HepG2 (cell line): ENCODE measurements around the gene KRT81. TPM values are rescaled to one million over a fixed set of nuclear protein-coding genes. Genes with fewer than 3 reads are reported as not detected.
"Not testable (repeated sequence)": the region's sequence is repeated elsewhere in the genome, so short reads cannot be mapped to it uniquely, and the experiment has no call there.

ENCODE experiments used
- ATAC-seq: fragments of 200-7000 bp; cut with Tn5 transposase; 3 replicates; pipeline ENCODE4 v1.9.1; 2020; ENCODE audit warnings: mild to moderate bottlenecking, moderate library complexity
- BruUV-seq: library from RNA; stranded (reverse); fragments of 400-500 nt; replicated peaks from 2 replicates; lab custom pipeline; 2021; lab: Mats Ljungman, UMichigan
- CTCF ChIA-PET: fragments of 300-600 bp; formaldehyde crosslinking; extraction: SDS; loops from one replicate; lab custom pipeline; 2021; ENCODE audit warnings: low total read pairs, inconsistent platforms, low intra/inter-chr PET ratio; lab: Yijun Ruan, JAX
- POLR2A ChIA-PET: fragments of 350-600 bp; sonication (Branson Sonifier 250); formaldehyde crosslinking; loops from one replicate; lab custom pipeline; 2020; ENCODE audit warnings: antibody characterized with exemption, inconsistent platforms; lab: Yijun Ruan, JAX
- DNase-seq: peaks from one replicate; pipeline ENCODE4 v3.0.0-alpha.2; 2015; ENCODE audit warnings: low spot score
- FAIRE-seq: peaks from 3 replicates; lab custom pipeline; 2011; peaks lifted over from hg19 to GRCh38; lab: Jason Lieb, UNC
- H2AFZ ChIP-seq: one replicate; pipeline ENCODE4 v1.6.1; 2011; ENCODE audit warnings: low read length, inconsistent platforms
- H3K27ac ChIP-seq: fragments of 300-600 bp; 3 replicates; pipeline ENCODE4 v1.8.0; 2011; ENCODE audit warnings: mixed run types, mild to moderate bottlenecking, mixed read lengths, low read length, inconsistent platforms; ENCODE audit not compliant: insufficient read depth; ENCODE audit errors: extremely low read length
- H3K27me3 ChIP-seq, 2 experiments: fragments of 200-600 bp in 1 of 2; 2 replicates in 1 of 2; 3 replicates in 1 of 2; pipeline versions ENCODE4 v1.6.0 to v1.8.0; 2011; ENCODE audit warnings: low read length in 2 of 2, mild to moderate bottlenecking in 2 of 2, moderate library complexity in 2 of 2, inconsistent platforms in 1 of 2; ENCODE audit not compliant: insufficient read depth in 2 of 2, control insufficient read depth in 1 of 2
- H3K36me3 ChIP-seq, 2 experiments: fragments of 200-600 bp in 1 of 2; replicated peaks in 1 of 2; 2 replicates in 1 of 2; 3 replicates in 1 of 2; pipeline versions ENCODE4 v1.5.1 to v1.8.0; 2011; ENCODE audit warnings: low read length in 2 of 2, inconsistent platforms in 1 of 2; ENCODE audit not compliant: insufficient read depth in 2 of 2, control insufficient read depth in 1 of 2
- H3K4me1 ChIP-seq: 2 replicates; pipeline ENCODE4 v1.5.1; 2012; ENCODE audit warnings: low read length, inconsistent platforms; ENCODE audit not compliant: insufficient read depth
- H3K4me2 ChIP-seq: 2 replicates; pipeline ENCODE4 v1.6.0; 2011; ENCODE audit warnings: low read depth, low read length, inconsistent platforms
- H3K4me3 ChIP-seq, 3 experiments: fragments of 200-600 bp in 1 of 3; sonication (generic), shearing (Covaris generic) in 1 of 3; replicated peaks in 1 of 3; 2 replicates each; pipeline ENCODE4 v1.5.1; 2011 to 2016; ENCODE audit warnings: low read length in 3 of 3, inconsistent platforms in 2 of 3, low read depth in 2 of 3, mild to moderate bottlenecking in 2 of 3, control low read depth in 1 of 3, mixed read lengths in 1 of 3; ENCODE audit not compliant: insufficient read depth in 1 of 3
- H3K79me2 ChIP-seq: one replicate; pipeline ENCODE4 v1.6.1; 2011; ENCODE audit warnings: low read length, inconsistent platforms; ENCODE audit not compliant: insufficient read depth
- H3K9ac ChIP-seq: 2 replicates; pipeline ENCODE4 v1.6.0; 2011; ENCODE audit warnings: mild to moderate bottlenecking, low read depth, low read length, inconsistent platforms; ENCODE audit not compliant: insufficient read depth
- H3K9me3 ChIP-seq: 2 replicates; pipeline ENCODE4 v1.5.1; 2012; ENCODE audit warnings: mild to moderate bottlenecking, low read length
- H4K20me1 ChIP-seq: 2 replicates; pipeline ENCODE4 v1.6.0; 2011; ENCODE audit warnings: inconsistent platforms, mild to moderate bottlenecking, low read length, moderate library complexity; ENCODE audit not compliant: insufficient read depth
- PBX3 ChIP-seq: sonication (generic); formaldehyde crosslinking; IDR thresholded peaks from 2 replicates; pipeline ENCODE4 v1.8.1; 2023; ENCODE audit warnings: missing genetic modification reagents, inconsistent platforms, borderline replicate concordance
- XBP1 ChIP-seq: sonication (generic); formaldehyde crosslinking; IDR thresholded peaks from 2 replicates; pipeline ENCODE4 v1.5.0; 2020; ENCODE audit warnings: missing genetic modification reagents
- ZNF101 ChIP-seq: sonication (generic); formaldehyde crosslinking; IDR thresholded peaks from 2 replicates; pipeline ENCODE4 v1.4.0; 2020; ENCODE audit warnings: mild to moderate bottlenecking, low read depth, missing genetic modification reagents, borderline replicate concordance
- WGBS: methylation state at CpG from one replicate; pipeline ENCODE4 v1.1.6; 2017; ENCODE audit warnings: low lambda C conversion rate; 5-methylcytosine and 5-hydroxymethylcytosine counted together
- in situ Hi-C: cut with HindIII; loops from 2 replicates; pipeline ENCODE4 v1.10.0; 2017; ENCODE audit warnings: low pct_unique_long_range_greater_than_20kb; ENCODE audit not compliant: extremely low pct_ligation_motif_present
- intact Hi-C: fragments of 100-400 bp; cut with micrococcal nuclease; formaldehyde crosslinking; loops from one replicate; pipeline ENCODE4 v1.10.0; 2022; ENCODE audit not compliant: unreplicated experiment
- polyA plus RNA-seq, 8 experiments: library from polyadenylated mRNA; depleted of rRNA in 3 of 8; stranded (reverse) in 7 of 8; unstranded in 1 of 8; fragments of >200 nt; fragmentation: Illumina TruSeq in 4 of 8; extraction: Trizol in 4 of 8; gene quantifications; 2 replicates each; pipeline versions ENCODE4 v1.2.1 to v1.2.3, GENCODE V29; 2011 to 2016; ENCODE audit warnings: low read depth in 4 of 8, missing spikeins in 1 of 8, mixed read lengths in 1 of 8; ENCODE audit not compliant: insufficient read depth in 1 of 8
- total RNA-seq, 5 experiments: library from RNA; depleted of rRNA; stranded (reverse); fragments of >200 nt; fragmentation: Illumina TruSeq; extraction: Trizol; gene quantifications; 2 replicates each; pipeline ENCODE4 v1.2.3, GENCODE V29; 2016; ENCODE audit warnings: low read depth in 1 of 5
- TF ChIP-seq, protein P1 (sequence below): sonication (generic); formaldehyde crosslinking; IDR thresholded peaks from 2 replicates; pipeline ENCODE4 v1.5.0; 2020; ENCODE audit warnings: mild to moderate bottlenecking, missing genetic modification reagents, moderate library complexity

KRT81 gene
- total and polyA plus RNA-seq, 2 of the 13 experiments (the other 11 are each of a cell fraction or from before 2014, with no cell fraction given): not detected

- H4K20me1 ChIP-seq: no peaks in the 10 kb centered on the region
- FAIRE-seq: no peak
- H3K4me1 ChIP-seq: peaks cover 11% of the 10 kb centered on the region; the same call in 1 of the 2 replicates
- TF ChIP-seq ZNF101 (CRISPR knock-in tag) (no peak), XBP1 (no peak), PBX3 (CRISPR knock-in tag) (no peak)
- TF ChIP-seq, protein P1, sequence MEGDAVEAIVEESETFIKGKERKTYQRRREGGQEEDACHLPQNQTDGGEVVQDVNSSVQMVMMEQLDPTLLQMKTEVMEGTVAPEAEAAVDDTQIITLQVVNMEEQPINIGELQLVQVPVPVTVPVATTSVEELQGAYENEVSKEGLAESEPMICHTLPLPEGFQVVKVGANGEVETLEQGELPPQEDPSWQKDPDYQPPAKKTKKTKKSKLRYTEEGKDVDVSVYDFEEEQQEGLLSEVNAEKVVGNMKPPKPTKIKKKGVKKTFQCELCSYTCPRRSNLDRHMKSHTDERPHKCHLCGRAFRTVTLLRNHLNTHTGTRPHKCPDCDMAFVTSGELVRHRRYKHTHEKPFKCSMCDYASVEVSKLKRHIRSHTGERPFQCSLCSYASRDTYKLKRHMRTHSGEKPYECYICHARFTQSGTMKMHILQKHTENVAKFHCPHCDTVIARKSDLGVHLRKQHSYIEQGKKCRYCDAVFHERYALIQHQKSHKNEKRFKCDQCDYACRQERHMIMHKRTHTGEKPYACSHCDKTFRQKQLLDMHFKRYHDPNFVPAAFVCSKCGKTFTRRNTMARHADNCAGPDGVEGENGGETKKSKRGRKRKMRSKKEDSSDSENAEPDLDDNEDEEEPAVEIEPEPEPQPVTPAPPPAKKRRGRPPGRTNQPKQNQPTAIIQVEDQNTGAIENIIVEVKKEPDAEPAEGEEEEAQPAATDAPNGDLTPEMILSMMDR: peak; percentile 48
- H3K4me3 ChIP-seq: no peak overlapping the region
- intact Hi-C loops: loop anchor here (5.0 kb wide), 1 partner anchor 54 kb away; no protein-coding TSS in a partner anchor
- ChIA-PET CTCF (no interaction called here), POLR2A (no interaction called here)
- no peak overlapping the region for H3K4me2 ChIP-seq
- H3K27me3 ChIP-seq: peaks cover 0 to 36% of the 10 kb centered on the region in 2 experiments; a peak in 3 of 5 replicates
- no TSS peak for BruUV-seq
- no peaks in the 10 kb centered on the region for H3K9me3 ChIP-seq
- 0% methylated on average over 1 of the region's 11 CpGs for WGBS
- DNase-seq: no peak
- H3K79me2 ChIP-seq: no peaks in the 10 kb centered on the region
- no peak overlapping the region for H3K9ac ChIP-seq
- no peak overlapping the region for H2AFZ ChIP-seq
- in situ Hi-C loops: no loop called here
- H3K36me3 ChIP-seq: no peaks in the 10 kb centered on the region
- peak; percentile 53 for ATAC-seq
- no peak overlapping the region for H3K27ac ChIP-seq
Measured at GRCh38 chr12:52305921-52306705, 14.8 kb upstream of the KRT81 start.

- POLR2A ChIA-PET, H3K4me2 ChIP-seq, ATAC-seq, H3K27ac ChIP-seq, H3K36me3 ChIP-seq, H3K79me2 ChIP-seq, H3K9me3 ChIP-seq, in situ Hi-C loops, BruUV-seq, H2AFZ ChIP-seq, H3K4me3 ChIP-seq, H4K20me1 ChIP-seq, FAIRE-seq, H3K9ac ChIP-seq, DNase-seq, CTCF ChIA-PET: not testable (repeated sequence)
- peaks cover 11% of the 10 kb centered on the region; the same call in 1 of the 2 replicates for H3K4me1 ChIP-seq
- intact Hi-C loops: loop anchor here (5.0 kb wide), 1 partner anchor 53 kb away; no protein-coding TSS in a partner anchor
- peaks cover 0 to 44% of the 10 kb centered on the region in 2 experiments; a peak in 3 of 5 replicates for H3K27me3 ChIP-seq
- WGBS: 14% methylated on average over 6 of the region's 15 CpGs
Measured at GRCh38 chr12:52304941-52305411, 13.6 kb upstream of the KRT81 start.

DNA sequence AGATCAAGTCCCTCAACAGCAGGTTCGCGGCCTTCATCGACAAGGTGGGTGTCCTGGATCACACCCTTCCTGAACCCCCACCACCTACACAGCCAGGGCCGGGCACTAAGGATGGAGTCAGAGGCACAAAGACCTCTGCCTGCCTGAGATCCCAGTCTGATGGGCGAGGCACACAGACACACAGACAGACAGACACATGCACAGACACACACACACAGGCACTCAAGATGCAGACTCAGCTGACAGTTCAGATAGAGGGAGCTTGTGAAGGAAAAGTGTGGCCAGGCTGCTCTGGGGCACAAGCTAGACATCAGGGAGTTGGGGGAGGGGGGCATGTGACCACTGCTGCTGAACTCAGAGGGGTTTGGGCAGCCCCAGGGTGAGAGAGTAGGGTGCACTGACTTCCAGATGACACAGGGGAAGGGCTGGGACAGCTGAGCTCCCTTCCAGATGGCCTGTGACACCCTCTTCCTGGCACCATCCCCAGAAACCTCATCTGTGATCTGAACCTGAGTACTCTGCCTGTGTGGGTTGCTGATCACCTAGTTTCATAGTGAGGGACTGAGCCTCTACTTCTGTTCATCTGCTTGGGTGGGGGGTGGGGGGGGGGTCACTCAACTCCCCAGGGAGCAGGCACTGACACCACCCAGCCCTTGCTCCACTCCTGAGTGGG, 11.0 kb upstream of the KRT81 start:
- H4K20me1 ChIP-seq, DNase-seq, FAIRE-seq, H2AFZ ChIP-seq, H3K4me3 ChIP-seq, H3K4me2 ChIP-seq, H3K36me3 ChIP-seq, H3K9ac ChIP-seq, CTCF ChIA-PET, intact Hi-C loops, BruUV-seq, in situ Hi-C loops, ATAC-seq, H3K27ac ChIP-seq, H3K9me3 ChIP-seq, H3K4me1 ChIP-seq, POLR2A ChIA-PET, H3K79me2 ChIP-seq: not testable (repeated sequence)
- H3K27me3 ChIP-seq: peaks cover 0 to 20% of the 10 kb centered on the region in 2 experiments; a peak in 2 of 5 replicates
- no CpG with 5 or more reads among the region's 5 CpGs for WGBS
